ENCODE data around the gene PIGL.

The PIGL gene

GRCh38 chr17:16181581-16181980 is 35.4 kb upstream of the PIGL start:
- Histone ChIP-seq H3K9me2 (replicated peaks; ENCODE audit: insufficient read depth, low read length) (no peaks in the 10 kb centered on the region), H3K36me3 (replicated peaks; ENCODE audit: insufficient read depth, low read length) (0 out of 2 replicates have a peak, but pooled peaks cover 7% of the 10 kb centered on the region), H3K4me1 (ENCODE audit: low read length) (peaks cover 1% of the 10 kb centered on the region; the same call in 1 of the 2 replicates), H3K4me3 (ENCODE audit: low read length) (no peak overlapping the region), H3K9ac (ENCODE audit: low read length) (no peak overlapping the region), H3F3A (ENCODE audit: insufficient read depth, low read length) (no peaks in the 10 kb centered on the region), H3K79me2 (ENCODE audit: low read length) (peaks cover 74% of the 10 kb centered on the region), H3K27ac (ENCODE audit: low read length) (no peak overlapping the region), H3K4me2 (ENCODE audit: low read depth, low read length) (no peak overlapping the region), H3K9me3 (replicated peaks; ENCODE audit: insufficient read depth, low read length) (no peaks in the 10 kb centered on the region), H3K27me3 (replicated peaks; ENCODE audit: insufficient read depth, low read length) (no peaks in the 10 kb centered on the region), H2AFZ (ENCODE audit: low read length) (no peak overlapping the region), H4K20me1 (ENCODE audit: insufficient read depth, low read length) (no peaks in the 10 kb centered on the region; the same call in 1 of the 2 replicates)
- DNase-seq, result no peak
- TF ChIP-seq CTCF (IDR thresholded peaks at IDR 0.05; ENCODE audit: low read length) (no peak), EZH2 (optimal IDR thresholded peaks at IDR 0.05; ENCODE audit: low read depth, low read length) (no peak), EZH2phosphoT487 (IDR thresholded peaks at IDR 0.05; ENCODE audit: low read length) (no peak)

GRCh38 chr17:16187642-16188041 is 29.4 kb upstream of the PIGL start:
- Histone ChIP-seq H3K4me1 (ENCODE audit: low read length) (no peaks in the 10 kb centered on the region), H3K9me2 (replicated peaks; ENCODE audit: insufficient read depth, low read length) (no peaks in the 10 kb centered on the region), H3K4me3 (ENCODE audit: low read length) (no peak overlapping the region), H3K9me3 (replicated peaks; ENCODE audit: insufficient read depth, low read length) (no peaks in the 10 kb centered on the region), H4K20me1 (ENCODE audit: insufficient read depth, low read length) (no peaks in the 10 kb centered on the region), H2AFZ (ENCODE audit: low read length) (no peak overlapping the region), H3K79me2 (ENCODE audit: low read length) (peaks cover 81% of the 10 kb centered on the region), H3K36me3 (replicated peaks; ENCODE audit: insufficient read depth, low read length) (0 out of 2 replicates have a peak, but pooled peaks cover 3% of the 10 kb centered on the region), H3F3A (ENCODE audit: insufficient read depth, low read length) (no peaks in the 10 kb centered on the region), H3K27me3 (replicated peaks; ENCODE audit: insufficient read depth, low read length) (no peaks in the 10 kb centered on the region), H3K9ac (ENCODE audit: low read length) (no peak overlapping the region), H3K4me2 (ENCODE audit: low read depth, low read length) (no peak overlapping the region), H3K27ac (ENCODE audit: low read length) (no peak overlapping the region)
- DNase-seq, result no peak
- no peak for TF ChIP-seq EZH2phosphoT487 (IDR thresholded peaks at IDR 0.05; ENCODE audit: low read length)
- TF ChIP-seq EZH2 (optimal IDR thresholded peaks at IDR 0.05; ENCODE audit: low read depth, low read length), result no peak
- no peak for TF ChIP-seq CTCF (IDR thresholded peaks at IDR 0.05; ENCODE audit: low read length)

GRCh38 chr17:16189791-16190348 is 27.1 kb upstream of the PIGL start:
- no peaks in the 10 kb centered on the region for H3K9me3 ChIP-seq (replicated peaks; ENCODE audit: insufficient read depth, low read length)
- no peaks in the 10 kb centered on the region for H3F3A ChIP-seq (ENCODE audit: insufficient read depth, low read length)
- no peak overlapping the region for H3K4me3 ChIP-seq (ENCODE audit: low read length)
- TF ChIP-seq EZH2phosphoT487 (IDR thresholded peaks at IDR 0.05; ENCODE audit: low read length) (no peak), CTCF (IDR thresholded peaks at IDR 0.05; ENCODE audit: low read length) (no peak), EZH2 (optimal IDR thresholded peaks at IDR 0.05; ENCODE audit: low read depth, low read length) (no peak)
- no peak for DNase-seq
- no peak overlapping the region for H3K4me2 ChIP-seq (ENCODE audit: low read depth, low read length)
- H2AFZ ChIP-seq (ENCODE audit: low read length), result no peak overlapping the region
- peaks cover 74% of the 10 kb centered on the region for H3K79me2 ChIP-seq (ENCODE audit: low read length)
- H4K20me1 ChIP-seq (ENCODE audit: insufficient read depth, low read length), result no peaks in the 10 kb centered on the region
- H3K27ac ChIP-seq (ENCODE audit: low read length), result no peak overlapping the region
- no peaks in the 10 kb centered on the region for H3K9me2 ChIP-seq (replicated peaks; ENCODE audit: insufficient read depth, low read length)
- 0 out of 2 replicates have a peak, but pooled peaks cover 3% of the 10 kb centered on the region for H3K36me3 ChIP-seq (replicated peaks; ENCODE audit: insufficient read depth, low read length)
- H3K9ac ChIP-seq (ENCODE audit: low read length), result no peak overlapping the region
- H3K27me3 ChIP-seq (replicated peaks; ENCODE audit: insufficient read depth, low read length), result no peaks in the 10 kb centered on the region
- no peaks in the 10 kb centered on the region for H3K4me1 ChIP-seq (ENCODE audit: low read length)

All from MM.1S (cell line).